Esophagus squamous epithelium (tissue), 5 donors: ENCODE measurements around the gene TBX5. TPM values are rescaled to one million over a fixed set of nuclear protein-coding genes. Genes with fewer than 3 reads are reported as not detected.

Source experiments
- DNase-seq: peaks from one replicate; lab custom pipeline; 2025; lab: John Stamatoyannopoulos, UW
- H3K27ac ChIP-seq, 4 donors: fragments of 200-600 bp; sonication (generic); one replicate each; pipeline ENCODE4 v1.5.1; 2016 to 2019; ENCODE audit warnings: mild to moderate bottlenecking in 1 of 4
- H3K27me3 ChIP-seq, 4 donors: fragments of 200-600 bp; sonication (generic); 1 replicate in 3 of 4; 2 replicates in 1 of 4; pipeline versions ENCODE4 v1.5.1 to v1.6.0; 2017 to 2021; ENCODE audit warnings: antibody characterized with exemption in 1 of 4
- H3K36me3 ChIP-seq, 3 donors: fragments of 200-600 bp; sonication (generic); one replicate each; pipeline ENCODE4 v1.5.1; 2016 to 2019
- H3K4me1 ChIP-seq, 3 donors: fragments of 200-600 bp; sonication (generic); one replicate each; pipeline ENCODE4 v1.5.1; 2017 to 2019
- H3K4me3 ChIP-seq, 4 donors: fragments of 200-600 bp; sonication (generic); 1 replicate in 3 of 4; 2 replicates in 1 of 4; pipeline ENCODE4 v1.5.1; 2016 to 2019; ENCODE audit warnings: mild to moderate bottlenecking in 2 of 4, moderate library complexity in 1 of 4
- H3K9me3 ChIP-seq, 3 donors: fragments of 200-600 bp; sonication (generic); one replicate each; pipeline ENCODE4 v1.5.1; 2016 to 2019
- POLR2A ChIP-seq, 4 donors: fragments of 450-650 bp; IDR thresholded peaks; one replicate each; pipeline ENCODE4 v1.6.1; 2017; ENCODE audit warnings: antibody characterized with exemption in 4 of 4, mild to moderate bottlenecking in 4 of 4, moderate library complexity in 3 of 4
- WGBS, 2 donors: methylation state at CpG; one replicate each; pipeline ENCODE4 v1.1.5; 2018; 5-methylcytosine and 5-hydroxymethylcytosine counted together
- intact Hi-C: fragments of 100-400 bp; cut with DNase I; formaldehyde crosslinking; loops from one replicate; pipeline ENCODE4 v1.15.0; 2022
- total RNA-seq, 4 donors: library from RNA; depleted of rRNA; stranded (reverse); fragments of >200 nt; gene quantifications; one replicate each; pipeline ENCODE4 v1.1.0, GENCODE V29; 2016
- TF ChIP-seq, protein P1 (sequence below), 6 experiments: fragments of 450-650 bp in 4 of 6; fragments of 200-600 bp in 2 of 6; sonication (generic) in 2 of 6; IDR thresholded peaks; one replicate each; pipeline ENCODE4 v1.5.1; 2016 to 2019; ENCODE audit warnings: antibody characterized with exemption in 6 of 6, mild to moderate bottlenecking in 4 of 6, moderate library complexity in 4 of 6
- donor health status: DM: yes; HTN: yes; CAD: no.

TBX5 gene
- total RNA-seq, 4 donors from 2014 or later, result 0.38 to 2.9 (median 1.5) TPM

DNA sequence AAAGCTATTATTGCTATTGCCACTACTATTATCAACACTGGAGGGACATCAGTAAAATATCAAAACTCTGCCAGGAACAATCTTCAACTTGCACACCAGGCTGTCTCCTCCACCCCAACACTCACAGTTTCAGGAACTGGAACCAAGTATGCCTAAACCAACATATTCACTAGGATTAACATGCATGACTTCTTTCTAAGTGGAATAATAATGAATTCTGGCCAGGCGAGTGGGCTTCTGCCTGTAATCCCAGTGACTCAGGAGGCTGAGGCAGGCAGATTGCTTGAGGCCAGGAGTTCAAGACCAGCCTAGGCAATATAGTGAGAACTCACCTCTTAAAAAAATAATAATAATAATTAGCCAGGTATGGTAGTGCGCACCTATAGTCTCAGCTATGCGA is 58.1 kb downstream of the TBX5 start:
- DNase-seq, result no peak
- Histone ChIP-seq H3K36me3 (no peaks in the 10 kb centered on the region), H3K27me3 (no peaks in the 10 kb centered on the region), H3K4me1 (no peaks in the 10 kb centered on the region), H3K9me3 (no peaks in the 10 kb centered on the region), H3K4me3 (no peak overlapping the region), H3K27ac (no peak overlapping the region)
- intact Hi-C loops, result no loop called here
- TF ChIP-seq, protein P1, sequence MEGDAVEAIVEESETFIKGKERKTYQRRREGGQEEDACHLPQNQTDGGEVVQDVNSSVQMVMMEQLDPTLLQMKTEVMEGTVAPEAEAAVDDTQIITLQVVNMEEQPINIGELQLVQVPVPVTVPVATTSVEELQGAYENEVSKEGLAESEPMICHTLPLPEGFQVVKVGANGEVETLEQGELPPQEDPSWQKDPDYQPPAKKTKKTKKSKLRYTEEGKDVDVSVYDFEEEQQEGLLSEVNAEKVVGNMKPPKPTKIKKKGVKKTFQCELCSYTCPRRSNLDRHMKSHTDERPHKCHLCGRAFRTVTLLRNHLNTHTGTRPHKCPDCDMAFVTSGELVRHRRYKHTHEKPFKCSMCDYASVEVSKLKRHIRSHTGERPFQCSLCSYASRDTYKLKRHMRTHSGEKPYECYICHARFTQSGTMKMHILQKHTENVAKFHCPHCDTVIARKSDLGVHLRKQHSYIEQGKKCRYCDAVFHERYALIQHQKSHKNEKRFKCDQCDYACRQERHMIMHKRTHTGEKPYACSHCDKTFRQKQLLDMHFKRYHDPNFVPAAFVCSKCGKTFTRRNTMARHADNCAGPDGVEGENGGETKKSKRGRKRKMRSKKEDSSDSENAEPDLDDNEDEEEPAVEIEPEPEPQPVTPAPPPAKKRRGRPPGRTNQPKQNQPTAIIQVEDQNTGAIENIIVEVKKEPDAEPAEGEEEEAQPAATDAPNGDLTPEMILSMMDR (IDR thresholded peaks at IDR 0.05), result no peak
- no peak for TF ChIP-seq POLR2A (IDR thresholded peaks at IDR 0.05)
- WGBS, 2 donors, result 74 to 85% methylated on average over 3 of the region's 3 CpGs

DNA sequence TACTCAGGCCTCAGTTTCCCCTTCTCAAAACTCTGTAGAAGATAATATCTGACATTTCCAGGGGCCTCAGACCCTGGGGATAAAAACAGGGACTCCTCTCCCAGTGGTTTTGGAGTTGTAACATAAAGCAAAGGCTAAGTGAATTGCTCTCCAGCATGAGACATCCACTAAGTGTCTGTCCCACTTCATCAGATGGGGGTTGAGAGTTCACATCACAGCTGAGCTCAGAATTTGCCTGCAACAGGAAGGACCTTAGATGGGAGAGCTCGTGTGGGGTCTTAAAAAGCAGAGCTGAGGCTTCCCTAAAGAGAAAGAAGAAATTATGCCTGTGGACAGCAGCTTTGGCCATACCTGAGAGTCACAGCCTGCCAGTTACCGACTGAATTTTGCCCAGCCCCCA is 61.1 kb downstream of the TBX5 start:
- DNase-seq, result no peak
- Histone ChIP-seq H3K9me3 (no peaks in the 10 kb centered on the region), H3K27me3 (no peaks in the 10 kb centered on the region), H3K4me3 (no peak overlapping the region), H3K27ac (no peak overlapping the region), H3K36me3 (no peaks in the 10 kb centered on the region), H3K4me1 (no peaks in the 10 kb centered on the region)
- 48 to 69% methylated on average over 2 of the region's 2 CpGs for WGBS, 2 donors
- intact Hi-C loops, result no loop called here
- TF ChIP-seq, protein P1 (IDR thresholded peaks at IDR 0.05), result no peak
- no peak for TF ChIP-seq POLR2A (IDR thresholded peaks at IDR 0.05)

DNA sequence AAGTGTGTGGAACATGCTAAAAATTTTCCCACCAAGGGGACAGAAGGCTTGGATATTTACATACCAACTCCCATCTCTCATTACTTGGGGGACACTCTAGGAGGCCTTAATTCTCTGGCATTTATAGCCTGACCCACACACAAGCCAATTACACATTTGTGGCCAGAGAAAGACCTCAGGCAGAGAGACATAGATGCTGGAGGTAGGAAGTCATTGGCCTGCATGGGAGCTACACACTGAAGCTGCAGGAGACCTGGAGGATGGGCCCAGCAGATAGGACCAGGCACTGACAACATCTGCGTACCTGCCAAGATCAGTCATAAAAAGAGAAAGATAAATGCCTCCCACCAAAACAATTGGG is 61.7 kb downstream of the TBX5 start:
- H3K27ac ChIP-seq, result no peak overlapping the region
- no peaks in the 10 kb centered on the region for H3K4me1 ChIP-seq
- TF ChIP-seq POLR2A (IDR thresholded peaks at IDR 0.05), result no peak
- TF ChIP-seq, protein P1 (IDR thresholded peaks at IDR 0.05), result no peak

DNA sequence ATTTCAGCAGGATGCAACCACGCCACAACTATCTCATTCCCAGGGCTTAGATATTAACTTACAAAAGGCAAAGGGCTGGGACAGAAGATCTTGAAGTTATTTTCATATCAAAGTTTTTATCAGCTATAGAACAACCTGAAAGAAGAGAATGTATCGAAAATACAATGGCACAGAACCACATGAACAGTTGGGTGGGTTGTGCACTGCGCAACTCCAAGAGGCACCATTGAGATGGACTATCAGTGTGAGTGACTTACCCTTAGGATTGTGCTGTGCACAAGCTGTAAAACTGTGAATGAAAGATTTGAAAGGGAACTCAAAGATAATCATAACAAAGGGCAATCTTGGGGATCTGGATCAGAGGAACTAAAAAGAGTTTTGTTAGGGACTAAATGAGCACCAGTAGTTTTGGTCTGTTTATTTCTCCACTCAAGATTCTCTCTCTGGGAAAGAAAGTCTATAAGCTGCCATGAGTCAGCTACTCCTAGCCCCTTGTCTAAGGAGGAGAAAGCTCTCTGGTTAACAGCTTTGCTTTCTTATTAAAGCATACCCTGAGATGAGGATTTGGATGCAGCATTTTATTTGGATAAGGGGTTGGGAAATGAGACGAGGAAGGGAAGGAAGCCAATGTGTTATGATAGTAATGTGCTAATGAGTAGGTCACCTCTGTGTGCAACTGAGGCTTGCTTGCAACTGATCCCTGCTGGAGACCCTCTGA is 62.2 kb downstream of the TBX5 start:
- WGBS, 2 donors, result 63 to 67% methylated on average over 4 of the region's 4 CpGs
- Histone ChIP-seq H3K9me3 (no peaks in the 10 kb centered on the region), H3K4me1 (no peaks in the 10 kb centered on the region), H3K27ac (no peak overlapping the region), H3K36me3 (no peaks in the 10 kb centered on the region), H3K27me3 (no peaks in the 10 kb centered on the region), H3K4me3 (no peak overlapping the region)
- no peak for DNase-seq
- intact Hi-C loops, result no loop called here
- TF ChIP-seq POLR2A (IDR thresholded peaks at IDR 0.05), result no peak
- TF ChIP-seq, protein P1 (IDR thresholded peaks at IDR 0.05), result no peak

More for the DNA sequence above, 61.7 kb downstream of the TBX5 start:
- no peak for DNase-seq
- Histone ChIP-seq H3K4me3 (no peak overlapping the region), H3K27me3 (no peaks in the 10 kb centered on the region), H3K9me3 (no peaks in the 10 kb centered on the region), H3K36me3 (no peaks in the 10 kb centered on the region)
- intact Hi-C loops, result no loop called here
- WGBS, 2 donors, result 71 to 93% methylated on average over 1 of the region's 1 CpG

DNA sequence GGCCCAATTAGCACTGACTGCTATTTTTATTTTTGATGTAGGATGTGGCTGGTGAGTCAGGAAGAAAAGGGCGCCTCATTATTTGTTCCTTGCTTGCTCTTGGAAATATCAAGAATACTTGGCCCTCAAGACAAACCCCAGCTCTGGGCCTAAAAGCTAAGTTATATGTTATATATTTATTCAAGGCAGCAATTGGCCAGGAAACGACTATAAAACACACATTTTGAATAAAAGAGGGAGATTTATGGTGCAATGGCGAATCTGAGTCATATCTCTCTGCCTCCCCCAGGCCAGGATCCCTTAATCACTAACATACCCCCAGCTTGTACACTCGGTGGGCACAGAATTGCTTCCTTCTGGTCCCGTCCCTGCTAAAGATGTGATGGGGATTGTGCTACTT is 63.3 kb downstream of the TBX5 start:
- TF ChIP-seq, protein P1 (IDR thresholded peaks at IDR 0.05), result no peak
- TF ChIP-seq POLR2A (IDR thresholded peaks at IDR 0.05), result no peak
- H3K36me3 ChIP-seq, result no peaks in the 10 kb centered on the region
- intact Hi-C loops, result no loop called here
- no peak overlapping the region for H3K27ac ChIP-seq
- 47 to 52% methylated on average over 5 of the region's 5 CpGs for WGBS, 2 donors
- no peak overlapping the region for H3K4me3 ChIP-seq
- peaks cover 0 to 3% (median 0%) of the 10 kb centered on the region in 4 donors for H3K27me3 ChIP-seq
- DNase-seq, result no peak
- no peaks in the 10 kb centered on the region for H3K9me3 ChIP-seq
- H3K4me1 ChIP-seq, result no peaks in the 10 kb centered on the region
